ENCODE data around the gene CFAP157. TPM values are rescaled to one million over a fixed set of nuclear protein-coding genes. Genes with fewer than 3 reads are reported as not detected.

Gene CFAP157
- total and polyA plus RNA-seq, 2 of the 13 experiments (the other 11 are each of a cell fraction or from before 2014, with no cell fraction given) = 0.07 TPM; not detected in 1

DNA sequence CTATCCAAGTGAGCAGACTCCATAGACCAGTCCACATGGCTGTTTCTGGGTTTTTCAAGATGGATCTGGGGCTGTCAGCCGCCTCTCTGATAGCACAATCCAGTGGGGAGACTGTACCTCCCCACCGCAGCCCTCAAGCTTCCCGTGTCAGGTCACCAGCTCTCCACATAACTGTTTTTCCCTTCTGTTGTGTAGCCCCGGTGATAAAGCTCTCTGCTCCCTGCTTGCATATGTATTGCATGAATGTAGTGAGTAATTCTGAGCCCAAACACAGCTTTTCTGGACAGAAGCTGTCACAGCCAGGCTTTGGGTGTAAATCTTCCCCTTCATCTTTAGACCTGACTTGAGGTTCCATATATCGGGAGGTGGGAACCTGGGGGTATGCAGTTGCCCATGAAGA, 23.1 kb upstream of the CFAP157 start:
- H3K9me3 ChIP-seq (ENCODE audit: low read length) = no peaks in the 10 kb centered on the region
- peaks cover 15% of the 10 kb centered on the region for H3K4me1 ChIP-seq (ENCODE audit: insufficient read depth, low read length)
- no peaks in the 10 kb centered on the region for H4K20me1 ChIP-seq (ENCODE audit: insufficient read depth, low read length)
- H2AFZ ChIP-seq (ENCODE audit: low read length) = no peak overlapping the region
- no peaks in the 10 kb centered on the region for H3K79me2 ChIP-seq (ENCODE audit: insufficient read depth, low read length)
- no peaks in the 10 kb centered on the region for H3K36me3 ChIP-seq (replicated peaks in 1 of 2; ENCODE audit: control insufficient read depth in 1 of 2, insufficient read depth in 2 of 2, low read length in 2 of 2)
- FAIRE-seq (no peak), ATAC-seq (no peak), DNase-seq (ENCODE audit: low spot score) (no peak)
- 78% methylated on average over 5 of the region's 5 CpGs for WGBS (ENCODE audit: low lambda C conversion rate)
- no peak overlapping the region for H3K4me2 ChIP-seq (ENCODE audit: low read depth, low read length)
- ChIA-PET POLR2A (no interaction called here), CTCF (ENCODE audit: low intra/inter-chr PET ratio, low total read pairs) (no interaction called here)
- no peak for TF ChIP-seq ZNF282 (IDR thresholded peaks at IDR 0.05; ENCODE audit: partially characterized antibody)
- no peak for TF ChIP-seq ZNF670 (CRISPR knock-in tag; IDR thresholded peaks at IDR 0.05; ENCODE audit: borderline replicate concordance)
- TF ChIP-seq STAG1 (CRISPR knock-in tag; IDR thresholded peaks at IDR 0.05) = no peak
- no peak for TF ChIP-seq RFXAP (CRISPR knock-in tag; IDR thresholded peaks at IDR 0.05; ENCODE audit: borderline replicate concordance)
- no peak for TF ChIP-seq BCL3 (CRISPR knock-in tag; IDR thresholded peaks at IDR 0.05)
- no peak for TF ChIP-seq FOSL1 (CRISPR knock-in tag; IDR thresholded peaks at IDR 0.05; ENCODE audit: borderline replicate concordance)
- no peak for TF ChIP-seq CREB1 (IDR thresholded peaks at IDR 0.05)
- no peak for TF ChIP-seq CREB1 (CRISPR knock-in tag; IDR thresholded peaks at IDR 0.05)
- TF ChIP-seq ZNF709 (CRISPR knock-in tag; IDR thresholded peaks at IDR 0.05) = no peak
- intact Hi-C loops (cut with micrococcal nuclease; ENCODE audit: unreplicated experiment) = no loop called here
- no peak overlapping the region for H3K27ac ChIP-seq (ENCODE audit: extremely low read length, insufficient read depth, low read length)
- in situ Hi-C loops (cut with HindIII; ENCODE audit: extremely low pct_ligation_motif_present, low pct_unique_long_range_greater_than_20kb) = no loop called here
- no peaks in the 10 kb centered on the region for H3K27me3 ChIP-seq (ENCODE audit: control insufficient read depth in 1 of 2, insufficient read depth in 2 of 2, low read length in 2 of 2)
- H3K9ac ChIP-seq (ENCODE audit: insufficient read depth, low read depth, low read length) = no peak overlapping the region
- no TSS peak for BruUV-seq (replicated peaks)
- no peak overlapping the region for H3K4me3 ChIP-seq (replicated peaks in 1 of 3; ENCODE audit: insufficient read depth in 1 of 3, low read depth in 2 of 3, low read length in 3 of 3)

GRCh38 chr9:127684576-127684975, 22.2 kb upstream of the CFAP157 start:
- Histone ChIP-seq H3K36me3 (replicated peaks in 1 of 2; ENCODE audit: control insufficient read depth in 1 of 2, insufficient read depth in 2 of 2, low read length in 2 of 2) (no peaks in the 10 kb centered on the region), H3K4me1 (ENCODE audit: insufficient read depth, low read length) (peaks cover 15% of the 10 kb centered on the region), H3K27me3 (ENCODE audit: control insufficient read depth in 1 of 2, insufficient read depth in 2 of 2, low read length in 2 of 2) (no peaks in the 10 kb centered on the region), H3K9ac (ENCODE audit: insufficient read depth, low read depth, low read length) (no peak overlapping the region), H3K4me3 (replicated peaks in 1 of 3; ENCODE audit: insufficient read depth in 1 of 3, low read depth in 2 of 3, low read length in 3 of 3) (no peak overlapping the region), H4K20me1 (ENCODE audit: insufficient read depth, low read length) (no peaks in the 10 kb centered on the region), H3K9me3 (ENCODE audit: low read length) (no peaks in the 10 kb centered on the region), H3K4me2 (ENCODE audit: low read depth, low read length) (no peak overlapping the region), H3K27ac (ENCODE audit: extremely low read length, insufficient read depth, low read length) (no peak overlapping the region), H3K79me2 (ENCODE audit: insufficient read depth, low read length) (no peaks in the 10 kb centered on the region), H2AFZ (ENCODE audit: low read length) (no peak overlapping the region)
- DNase-seq (ENCODE audit: low spot score) (no peak), FAIRE-seq (no peak), ATAC-seq (no peak)
- in situ Hi-C loops (cut with HindIII; ENCODE audit: extremely low pct_ligation_motif_present, low pct_unique_long_range_greater_than_20kb) (no loop called here), intact Hi-C loops (cut with micrococcal nuclease; ENCODE audit: unreplicated experiment) (no loop called here)
- POLR2A ChIA-PET = no interaction called here
- no TSS peak for BruUV-seq (replicated peaks)
- 82% methylated on average over 4 of the region's 4 CpGs for WGBS (ENCODE audit: low lambda C conversion rate)
- CTCF ChIA-PET (ENCODE audit: low intra/inter-chr PET ratio, low total read pairs) = no interaction called here
- TF ChIP-seq HOXA3 (CRISPR knock-in tag; IDR thresholded peaks at IDR 0.05) = no peak
- no peak for TF ChIP-seq EHMT2 (IDR thresholded peaks at IDR 0.05; ENCODE audit: borderline replicate concordance, low read depth, low read length)
- TF ChIP-seq PBX3 (CRISPR knock-in tag; IDR thresholded peaks at IDR 0.05; ENCODE audit: borderline replicate concordance) = no peak
- TF ChIP-seq NFE2 (CRISPR knock-in tag; IDR thresholded peaks at IDR 0.05) = no peak
- TF ChIP-seq, protein P1, sequence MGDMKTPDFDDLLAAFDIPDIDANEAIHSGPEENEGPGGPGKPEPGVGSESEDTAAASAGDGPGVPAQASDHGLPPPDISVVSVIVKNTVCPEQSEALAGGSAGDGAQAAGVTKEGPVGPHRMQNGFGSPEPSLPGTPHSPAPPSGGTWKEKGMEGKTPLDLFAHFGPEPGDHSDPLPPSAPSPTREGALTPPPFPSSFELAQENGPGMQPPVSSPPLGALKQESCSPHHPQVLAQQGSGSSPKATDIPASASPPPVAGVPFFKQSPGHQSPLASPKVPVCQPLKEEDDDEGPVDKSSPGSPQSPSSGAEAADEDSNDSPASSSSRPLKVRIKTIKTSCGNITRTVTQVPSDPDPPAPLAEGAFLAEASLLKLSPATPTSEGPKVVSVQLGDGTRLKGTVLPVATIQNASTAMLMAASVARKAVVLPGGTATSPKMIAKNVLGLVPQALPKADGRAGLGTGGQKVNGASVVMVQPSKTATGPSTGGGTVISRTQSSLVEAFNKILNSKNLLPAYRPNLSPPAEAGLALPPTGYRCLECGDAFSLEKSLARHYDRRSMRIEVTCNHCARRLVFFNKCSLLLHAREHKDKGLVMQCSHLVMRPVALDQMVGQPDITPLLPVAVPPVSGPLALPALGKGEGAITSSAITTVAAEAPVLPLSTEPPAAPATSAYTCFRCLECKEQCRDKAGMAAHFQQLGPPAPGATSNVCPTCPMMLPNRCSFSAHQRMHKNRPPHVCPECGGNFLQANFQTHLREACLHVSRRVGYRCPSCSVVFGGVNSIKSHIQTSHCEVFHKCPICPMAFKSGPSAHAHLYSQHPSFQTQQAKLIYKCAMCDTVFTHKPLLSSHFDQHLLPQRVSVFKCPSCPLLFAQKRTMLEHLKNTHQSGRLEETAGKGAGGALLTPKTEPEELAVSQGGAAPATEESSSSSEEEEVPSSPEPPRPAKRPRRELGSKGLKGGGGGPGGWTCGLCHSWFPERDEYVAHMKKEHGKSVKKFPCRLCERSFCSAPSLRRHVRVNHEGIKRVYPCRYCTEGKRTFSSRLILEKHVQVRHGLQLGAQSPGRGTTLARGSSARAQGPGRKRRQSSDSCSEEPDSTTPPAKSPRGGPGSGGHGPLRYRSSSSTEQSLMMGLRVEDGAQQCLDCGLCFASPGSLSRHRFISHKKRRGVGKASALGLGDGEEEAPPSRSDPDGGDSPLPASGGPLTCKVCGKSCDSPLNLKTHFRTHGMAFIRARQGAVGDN (CRISPR knock-in tag; IDR thresholded peaks at IDR 0.05) = no peak
- no peak for TF ChIP-seq SMAD3 (CRISPR knock-in tag; IDR thresholded peaks at IDR 0.05)
